HEK293 (cell line): ENCODE measurements around the gene GAL3ST3.

Experiments used
- CTCF ChIA-PET: fragments of 350-600 bp; formaldehyde crosslinking; extraction: SDS; loops from one replicate; lab custom pipeline; 2021; ENCODE audit warnings: antibody characterized with exemption; lab: Yijun Ruan, JAX
- POLR2A ChIA-PET: fragments of 300-600 bp; formaldehyde crosslinking; extraction: SDS; loops from one replicate; lab custom pipeline; 2020; ENCODE audit warnings: antibody characterized with exemption, inconsistent platforms; lab: Yijun Ruan, JAX
- H3K27ac ChIP-seq: fragments of 200-500 bp; sonication (Bioruptor generic); 2 replicates; pipeline ENCODE4 v1.5.1; 2014; ENCODE audit warnings: low read depth, low read length, control low read depth, inconsistent platforms; ENCODE audit errors: extremely low read depth
- H3K36me3 ChIP-seq, 2 experiments: fragments of 200-500 bp in 1 of 2; sonication (Bioruptor generic) in 1 of 2; 1 replicate in 1 of 2; 2 replicates in 1 of 2; pipeline ENCODE4 v1.5.1; 2014 to 2017; ENCODE audit warnings: inconsistent platforms in 2 of 2, low read length in 2 of 2; ENCODE audit not compliant: control insufficient read depth in 2 of 2, insufficient read depth in 1 of 2
- H3K4me1 ChIP-seq: fragments of 200-500 bp; sonication (Bioruptor generic); 2 replicates; pipeline ENCODE4 v1.5.1; 2014; ENCODE audit warnings: mild to moderate bottlenecking, low read length, inconsistent platforms; ENCODE audit not compliant: control insufficient read depth, insufficient read depth
- H3K4me3 ChIP-seq: 2 replicates; pipeline ENCODE4 v1.5.1; 2011; ENCODE audit warnings: low read depth, mild to moderate bottlenecking, control low read depth, low read length, moderate library complexity
- H3K9me3 ChIP-seq: fragments of 200-500 bp; sonication (Bioruptor generic); 2 replicates; pipeline ENCODE4 v1.5.1; 2014; ENCODE audit warnings: low read depth, low read length, inconsistent platforms; ENCODE audit not compliant: control insufficient read depth, insufficient read depth
- BCL6B ChIP-seq: fragments of 450-650 bp; formaldehyde crosslinking; IDR thresholded peaks from 2 replicates; pipeline ENCODE4 v1.5.1; 2017; ENCODE audit warnings: missing biosample characterization, missing genetic modification characterization
- GLIS2 ChIP-seq: fragments of 450-650 bp; formaldehyde crosslinking; IDR thresholded peaks from 2 replicates; pipeline ENCODE4 v1.5.1; 2016; ENCODE audit warnings: missing biosample characterization, missing genetic modification characterization
- HIC1 ChIP-seq: fragments of 450-650 bp; formaldehyde crosslinking; IDR thresholded peaks from 2 replicates; pipeline ENCODE4 v1.5.1; 2016; ENCODE audit warnings: missing biosample characterization, missing genetic modification characterization
- HOXA7 ChIP-seq: sonication (generic); formaldehyde crosslinking; IDR thresholded peaks from 2 replicates; pipeline ENCODE4 v1.8.1; 2022; ENCODE audit warnings: missing genetic modification reagents, borderline replicate concordance
- HOXD13 ChIP-seq: sonication (generic); formaldehyde crosslinking; IDR thresholded peaks from 2 replicates; pipeline ENCODE4 v1.8.0; 2022; ENCODE audit warnings: missing genetic modification reagents, borderline replicate concordance
- KLF16 ChIP-seq: fragments of 450-650 bp; formaldehyde crosslinking; IDR thresholded peaks from 2 replicates; pipeline ENCODE4 v1.5.1; 2017; ENCODE audit warnings: missing biosample characterization, missing genetic modification characterization
- KLF7 ChIP-seq: fragments of 450-650 bp; formaldehyde crosslinking; IDR thresholded peaks from 2 replicates; pipeline ENCODE4 v1.5.1; 2016; ENCODE audit warnings: missing biosample characterization, missing genetic modification characterization, borderline replicate concordance
- REPIN1 ChIP-seq: fragments of 450-650 bp; formaldehyde crosslinking; IDR thresholded peaks from 2 replicates; pipeline ENCODE4 v1.5.1; 2017; ENCODE audit warnings: missing biosample characterization, missing genetic modification characterization, low read depth
- ZBTB17 ChIP-seq: fragments of 450-650 bp; formaldehyde crosslinking; IDR thresholded peaks from 2 replicates; pipeline ENCODE4 v1.5.1; 2016; ENCODE audit warnings: missing biosample characterization, missing genetic modification characterization
- ZBTB8A ChIP-seq: fragments of 450-650 bp; formaldehyde crosslinking; IDR thresholded peaks from 2 replicates; pipeline ENCODE4 v1.5.1; 2016; ENCODE audit warnings: missing biosample characterization, missing genetic modification characterization
- ZFHX2 ChIP-seq: fragments of 450-650 bp; formaldehyde crosslinking; conservative IDR thresholded peaks from 2 replicates; pipeline ENCODE4 v1.5.1; 2016; ENCODE audit warnings: missing biosample characterization, missing genetic modification characterization
- ZFP37 ChIP-seq: fragments of 450-650 bp; formaldehyde crosslinking; IDR thresholded peaks from 2 replicates; pipeline ENCODE4 v1.5.1; 2016; ENCODE audit warnings: missing biosample characterization, missing genetic modification characterization
- ZNF121 ChIP-seq: fragments of 450-650 bp; formaldehyde crosslinking; IDR thresholded peaks from 2 replicates; pipeline ENCODE4 v1.5.1; 2016; ENCODE audit warnings: missing biosample characterization, missing genetic modification characterization
- ZNF174 ChIP-seq: fragments of 450-650 bp; formaldehyde crosslinking; IDR thresholded peaks from 2 replicates; pipeline ENCODE4 v1.5.0; 2017; ENCODE audit warnings: missing biosample characterization, mild to moderate bottlenecking, missing genetic modification characterization
- ZNF175 ChIP-seq: fragments of 450-650 bp; formaldehyde crosslinking; IDR thresholded peaks from 2 replicates; pipeline ENCODE4 v1.5.1; 2016; ENCODE audit warnings: missing biosample characterization, missing genetic modification characterization
- ZNF214 ChIP-seq: fragments of 450-650 bp; formaldehyde crosslinking; IDR thresholded peaks from 2 replicates; pipeline ENCODE4 v1.5.1; 2017; ENCODE audit warnings: missing biosample characterization, mild to moderate bottlenecking, missing genetic modification characterization, borderline replicate concordance
- ZNF23 ChIP-seq: fragments of 450-650 bp; formaldehyde crosslinking; IDR thresholded peaks from 2 replicates; pipeline ENCODE4 v1.5.1; 2016; ENCODE audit warnings: missing biosample characterization, missing genetic modification characterization, borderline replicate concordance
- ZNF416 ChIP-seq: fragments of 450-650 bp; formaldehyde crosslinking; IDR thresholded peaks from 2 replicates; pipeline ENCODE4 v1.5.1; 2016; ENCODE audit warnings: missing biosample characterization, missing genetic modification characterization
- ZNF473 ChIP-seq: fragments of 450-650 bp; formaldehyde crosslinking; IDR thresholded peaks from 2 replicates; pipeline ENCODE4 v1.5.1; 2017; ENCODE audit warnings: missing biosample characterization, missing genetic modification characterization
- ZNF555 ChIP-seq: fragments of 450-650 bp; formaldehyde crosslinking; conservative IDR thresholded peaks from 2 replicates; pipeline ENCODE4 v1.5.1; 2017; ENCODE audit warnings: missing biosample characterization, mild to moderate bottlenecking, missing genetic modification characterization, inconsistent platforms
- ZNF624 ChIP-seq: fragments of 450-650 bp; formaldehyde crosslinking; IDR thresholded peaks from 2 replicates; pipeline ENCODE4 v1.5.1; 2017; ENCODE audit warnings: missing biosample characterization, missing genetic modification characterization
- ZNF639 ChIP-seq: fragments of 450-650 bp; formaldehyde crosslinking; IDR thresholded peaks from 2 replicates; pipeline ENCODE4 v1.5.1; 2016; ENCODE audit warnings: missing biosample characterization, missing genetic modification characterization
- ZNF704 ChIP-seq: fragments of 450-650 bp; formaldehyde crosslinking; IDR thresholded peaks from 2 replicates; pipeline ENCODE4 v1.5.1; 2016; ENCODE audit warnings: missing biosample characterization, missing genetic modification characterization
- ZNF747 ChIP-seq: fragments of 450-650 bp; formaldehyde crosslinking; IDR thresholded peaks from 2 replicates; pipeline ENCODE4 v1.5.1; 2016; ENCODE audit warnings: missing biosample characterization, missing genetic modification characterization
- ZNF768 ChIP-seq: fragments of 450-650 bp; formaldehyde crosslinking; IDR thresholded peaks from 2 replicates; pipeline ENCODE4 v1.5.1; 2018; ENCODE audit warnings: missing biosample characterization, mild to moderate bottlenecking, missing genetic modification characterization
- ZSCAN23 ChIP-seq: fragments of 450-650 bp; formaldehyde crosslinking; IDR thresholded peaks from 2 replicates; pipeline ENCODE4 v1.5.1; 2016; ENCODE audit warnings: missing biosample characterization, missing genetic modification characterization
- ZSCAN30 ChIP-seq: fragments of 450-650 bp; IDR thresholded peaks from 2 replicates; pipeline ENCODE4 v1.5.1; 2018; ENCODE audit warnings: missing biosample characterization, mild to moderate bottlenecking, missing genetic modification characterization, moderate library complexity

GAL3ST3 gene

GRCh38 chr11:66035653-66036333 is 13.2 kb downstream of the GAL3ST3 start (continued):
- no peak for TF ChIP-seq ZNF174
- no peak for TF ChIP-seq REPIN1 (tag by site-specific recombination)
- peak; percentile 63 for TF ChIP-seq ZFHX2 (tag by site-specific recombination)
- TF ChIP-seq ZNF473 (tag by site-specific recombination) = no peak
- no peak for TF ChIP-seq ZNF747 (tag by site-specific recombination)
- TF ChIP-seq ZSCAN30 (tag by site-specific recombination) = no peak
- TF ChIP-seq ZNF23 (tag by site-specific recombination) = no peak
- TF ChIP-seq HIC1 = no peak
- no peak for TF ChIP-seq ZSCAN23 (tag by site-specific recombination)

GRCh38 chr11:66032957-66033735 is 15.8 kb downstream of the GAL3ST3 start:
- Histone ChIP-seq H3K9me3 (no peaks in the 10 kb centered on the region), H3K4me3 (no peak overlapping the region), H3K27ac (no peak overlapping the region), H3K36me3 (no peaks in the 10 kb centered on the region), H3K4me1 (no peaks in the 10 kb centered on the region)
- no peak for TF ChIP-seq ZNF555 (tag by site-specific recombination)
- no peak for TF ChIP-seq ZNF639
- TF ChIP-seq HOXA7 (CRISPR knock-in tag) = no peak
- no peak for TF ChIP-seq ZFP37
- TF ChIP-seq HOXD13 = no peak
- TF ChIP-seq BCL6B (tag by site-specific recombination) = no peak
- no peak for TF ChIP-seq ZBTB17 (tag by site-specific recombination)
- TF ChIP-seq ZNF624 = no peak
- TF ChIP-seq ZNF747 (tag by site-specific recombination) = no peak
- TF ChIP-seq ZNF768 (tag by site-specific recombination) = no peak
- TF ChIP-seq ZNF23 (tag by site-specific recombination) = no peak
- TF ChIP-seq GLIS2 (tag by site-specific recombination) = no peak
- TF ChIP-seq ZNF416 (tag by site-specific recombination) = no peak
- TF ChIP-seq ZNF214 (tag by site-specific recombination) = no peak
- TF ChIP-seq KLF7 (tag by site-specific recombination) = no peak
- no peak for TF ChIP-seq ZNF704
- TF ChIP-seq KLF16 (tag by site-specific recombination) = no peak
- TF ChIP-seq ZNF121 = no peak
- TF ChIP-seq ZBTB8A (tag by site-specific recombination) = no peak
- TF ChIP-seq ZNF175 (tag by site-specific recombination) = no peak
- ChIA-PET CTCF (interaction anchor here (4.7 kb wide), 1 partner anchor 12 kb away, joined by 37 read pairs; no protein-coding TSS in a partner anchor), POLR2A (no interaction called here)
